Measurements from ENCODE around the gene FHL3.

Gene FHL3

DNA sequence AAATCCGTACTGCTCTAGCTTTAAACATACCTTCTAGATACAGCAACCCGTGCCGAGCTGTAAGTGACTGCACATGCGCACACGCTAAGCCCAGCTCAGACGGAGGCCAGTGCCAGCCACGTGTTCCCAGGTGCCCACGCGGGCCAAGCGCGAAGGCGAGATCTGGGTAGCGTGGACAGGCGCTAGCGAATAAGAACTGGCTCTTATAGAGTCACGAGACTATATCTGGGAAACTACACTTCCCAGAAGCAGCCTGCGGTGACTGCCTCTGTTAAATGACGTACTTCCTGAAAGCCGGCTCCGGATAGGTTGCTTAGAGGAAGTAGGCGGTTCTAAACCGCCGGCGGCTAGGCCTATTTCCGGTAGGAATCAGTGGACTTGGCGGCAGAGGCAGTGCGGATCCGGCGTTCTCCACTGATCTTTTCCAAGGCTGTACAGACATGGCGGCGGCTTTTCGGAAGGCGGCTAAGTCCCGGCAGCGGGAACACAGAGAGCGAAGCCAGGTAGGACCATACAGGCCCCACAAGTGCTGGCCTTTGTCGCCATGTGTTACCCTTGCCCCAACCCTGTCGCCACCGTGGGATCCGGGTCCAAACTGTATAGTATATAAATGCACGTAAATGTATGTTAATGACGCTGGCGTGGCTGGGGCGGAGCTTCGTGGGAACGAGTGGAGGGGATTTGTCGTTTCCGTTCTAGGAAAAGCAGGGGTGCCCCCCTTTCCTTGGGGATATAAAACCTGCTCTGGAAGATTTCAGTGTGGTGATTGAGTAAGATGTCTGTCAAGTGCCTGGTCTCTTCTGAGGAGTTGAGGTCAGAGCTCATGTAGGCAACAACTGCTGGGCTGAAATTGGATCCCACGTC lies 7.3 kb upstream of the FHL3 start, which contains the start of gene UTP11:
UTP11 (plus strand) TSS at position 372 of the 864 bp plus-strand sequence; CDS start at position 441, 69 bp downstream.
- peak; percentile 98 for DNase-seq

- DNase-seq = no peak
Observed at GRCh38 chr1:38009841-38010180, 4.5 kb upstream of the FHL3 start.

DNA sequence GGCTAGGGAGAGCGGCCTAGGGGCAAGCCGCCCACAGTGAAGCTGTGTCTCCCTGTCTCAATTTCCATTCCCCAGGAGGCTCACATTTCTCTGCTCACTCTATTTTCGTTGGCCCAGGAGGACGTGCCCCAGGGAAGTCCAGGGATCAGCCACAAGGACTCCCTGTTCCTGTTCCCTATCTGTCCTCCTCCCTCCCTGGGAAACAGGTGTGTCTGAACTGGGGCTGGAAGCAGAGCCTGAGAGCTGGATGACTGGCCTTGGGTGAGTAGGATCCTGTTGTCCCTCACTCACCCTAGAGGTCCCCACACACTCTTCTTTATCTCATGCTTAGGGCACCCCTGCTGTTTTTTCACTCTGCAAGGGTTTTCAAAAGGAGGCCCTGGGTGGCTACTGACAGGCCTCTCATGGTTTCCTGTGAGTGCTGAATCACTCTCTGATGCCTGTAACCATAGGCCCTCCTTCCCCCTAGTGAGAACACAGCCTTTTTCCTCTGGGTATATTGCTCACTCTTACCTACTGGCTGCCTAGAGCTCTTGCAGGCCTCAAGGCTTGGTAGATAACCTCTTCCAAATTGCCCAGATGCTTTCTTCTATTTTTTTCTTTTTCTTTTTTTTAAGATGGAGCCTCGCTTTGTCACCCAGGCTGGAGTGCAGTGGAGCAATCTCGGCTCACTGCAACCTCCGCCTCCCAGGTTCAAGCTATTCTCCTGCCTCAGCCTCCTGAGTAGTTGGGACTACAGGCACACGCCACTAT lies 4.0 kb upstream of the FHL3 start:
- DNase-seq = peak; percentile 45

DNA sequence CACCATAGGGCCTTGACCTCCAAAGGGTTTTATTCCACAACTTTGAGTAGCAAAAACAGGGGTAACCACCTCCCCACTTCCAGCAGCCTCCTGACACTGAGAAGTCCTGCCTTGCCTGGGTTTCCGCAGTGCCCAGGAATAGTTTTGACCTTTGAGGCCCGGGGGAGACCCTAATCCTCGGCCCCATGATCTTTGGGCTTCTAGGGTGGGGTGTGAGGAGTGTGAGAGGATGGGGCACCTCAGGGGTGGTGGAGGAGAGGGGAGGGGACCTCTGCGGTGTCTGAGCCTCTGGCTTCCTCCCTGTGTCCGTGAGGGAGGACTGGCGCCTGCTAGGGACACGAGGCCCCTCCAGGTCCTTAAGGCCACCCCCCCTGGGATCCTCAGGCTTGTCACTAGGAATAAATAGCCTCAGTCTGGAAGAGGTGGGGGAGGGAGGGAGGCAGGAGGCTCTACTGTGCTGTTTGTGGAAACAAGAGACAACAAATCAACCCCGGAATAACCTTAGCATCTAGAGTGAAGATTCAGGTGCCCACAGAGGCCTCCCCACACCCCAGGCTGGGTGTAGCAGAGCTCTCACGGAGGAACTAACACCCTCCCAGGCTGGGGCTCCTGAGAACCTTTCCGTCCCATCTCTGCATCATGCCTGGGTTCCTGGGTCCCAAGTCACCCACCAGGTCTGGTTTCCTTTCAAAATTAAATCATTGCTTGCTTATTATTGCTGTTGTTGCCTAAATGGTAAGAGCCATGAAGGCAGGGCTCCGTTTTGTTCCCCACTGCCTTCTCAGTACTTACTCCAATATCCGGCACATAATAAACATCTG lies 904 bp upstream of the FHL3 start:
- peak; percentile 49 for DNase-seq

- no peak for DNase-seq
Observed at GRCh38 chr1:38004284-38005108, 818 bp downstream of the FHL3 start.

- DNase-seq = peak; percentile 72
Observed at GRCh38 chr1:38003261-38004250, 1.8 kb downstream of the FHL3 start.

DNA sequence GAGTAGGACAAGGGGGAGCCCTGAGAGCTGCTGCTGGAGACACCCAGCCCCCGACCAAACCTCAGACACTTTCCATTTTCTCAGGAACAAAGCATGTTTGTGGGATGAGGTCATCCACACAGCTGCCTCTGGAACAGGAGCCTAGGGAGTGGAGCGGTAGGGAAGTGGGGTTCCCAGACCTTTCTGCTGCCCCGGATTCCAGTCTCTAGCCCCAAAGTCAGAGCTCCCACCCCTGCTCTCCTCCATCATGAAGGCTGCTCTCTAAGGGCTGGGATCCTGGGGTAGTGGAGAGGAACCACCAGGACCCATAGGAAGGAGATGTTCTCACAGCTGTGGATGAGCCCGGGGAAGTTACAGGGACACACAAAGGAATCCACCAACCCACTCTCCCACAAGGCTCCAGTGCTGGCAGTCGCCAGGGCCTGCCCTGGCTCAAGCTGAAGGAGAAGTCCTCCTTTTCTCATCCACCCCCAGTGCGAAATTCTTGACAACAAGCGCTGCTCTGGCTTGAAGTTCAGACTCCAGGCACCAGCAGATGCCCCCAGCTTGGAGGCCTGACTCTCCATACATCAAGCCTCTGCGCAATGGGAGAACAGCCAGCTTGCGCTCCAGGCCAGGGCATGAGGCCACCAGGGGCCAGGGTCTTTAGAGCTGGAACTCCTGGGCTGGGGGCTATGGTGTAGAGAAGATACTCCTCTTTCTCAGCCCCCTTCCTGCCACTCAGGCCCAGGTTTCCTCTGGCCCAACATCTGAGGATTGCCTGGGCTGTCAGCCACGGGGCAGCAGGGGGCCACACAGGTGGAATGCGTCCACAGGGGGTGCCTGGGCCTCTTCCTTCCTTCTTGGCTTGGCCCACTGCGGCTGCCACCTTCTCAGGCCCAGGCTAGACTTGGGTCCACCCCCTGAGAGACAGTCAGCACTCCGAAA lies 4.5 kb downstream of the FHL3 start:
- peak; percentile 88 for DNase-seq

DNA sequence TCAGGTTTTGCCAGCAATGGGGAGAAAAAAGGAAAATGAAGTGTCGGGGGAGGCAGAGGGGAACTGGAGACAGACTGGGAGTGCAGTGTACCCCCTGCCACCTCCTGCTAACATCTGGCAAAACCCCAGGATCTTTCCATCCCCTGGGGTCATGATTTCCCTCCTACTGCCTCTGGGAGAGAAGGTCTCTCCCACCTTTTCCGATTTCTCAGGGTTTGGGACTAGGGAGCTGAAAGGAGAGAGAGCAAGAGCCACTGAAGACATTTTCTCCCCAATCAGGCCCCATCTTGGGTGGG lies 5.1 kb downstream of the FHL3 start:
- DNase-seq = no peak

- peak; percentile 89 for DNase-seq
Observed at GRCh38 chr1:37999430-38000232, 5.7 kb downstream of the FHL3 start.

DNA sequence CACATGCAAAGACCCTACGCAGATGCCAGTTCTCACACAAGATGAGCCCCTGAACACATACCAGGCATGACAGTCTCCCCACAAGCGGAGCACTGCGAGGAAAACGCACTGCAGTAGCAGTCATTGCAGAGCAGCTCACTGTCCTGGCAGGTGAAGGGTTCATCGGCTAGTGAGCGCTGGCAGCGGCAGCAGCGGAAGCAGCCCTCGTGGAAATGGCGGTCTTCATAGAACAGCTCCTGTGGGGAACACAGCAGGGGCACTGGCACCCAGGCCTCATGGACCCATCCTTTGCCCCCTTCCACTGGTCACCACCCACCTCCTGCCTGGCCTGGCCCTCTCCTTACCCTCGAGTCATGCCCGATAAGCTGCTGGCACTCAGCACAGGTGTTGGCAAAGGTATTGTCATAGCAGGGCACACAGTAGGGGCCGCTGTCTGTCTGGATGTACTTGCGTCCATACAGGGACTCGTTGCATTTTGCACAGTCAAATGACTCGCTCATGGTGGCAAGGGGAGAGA lies 6.3 kb downstream of the FHL3 start:
- no peak for DNase-seq

- DNase-seq = no peak
Observed at GRCh38 chr1:37998089-37998808, 7.1 kb downstream of the FHL3 start.

DNA sequence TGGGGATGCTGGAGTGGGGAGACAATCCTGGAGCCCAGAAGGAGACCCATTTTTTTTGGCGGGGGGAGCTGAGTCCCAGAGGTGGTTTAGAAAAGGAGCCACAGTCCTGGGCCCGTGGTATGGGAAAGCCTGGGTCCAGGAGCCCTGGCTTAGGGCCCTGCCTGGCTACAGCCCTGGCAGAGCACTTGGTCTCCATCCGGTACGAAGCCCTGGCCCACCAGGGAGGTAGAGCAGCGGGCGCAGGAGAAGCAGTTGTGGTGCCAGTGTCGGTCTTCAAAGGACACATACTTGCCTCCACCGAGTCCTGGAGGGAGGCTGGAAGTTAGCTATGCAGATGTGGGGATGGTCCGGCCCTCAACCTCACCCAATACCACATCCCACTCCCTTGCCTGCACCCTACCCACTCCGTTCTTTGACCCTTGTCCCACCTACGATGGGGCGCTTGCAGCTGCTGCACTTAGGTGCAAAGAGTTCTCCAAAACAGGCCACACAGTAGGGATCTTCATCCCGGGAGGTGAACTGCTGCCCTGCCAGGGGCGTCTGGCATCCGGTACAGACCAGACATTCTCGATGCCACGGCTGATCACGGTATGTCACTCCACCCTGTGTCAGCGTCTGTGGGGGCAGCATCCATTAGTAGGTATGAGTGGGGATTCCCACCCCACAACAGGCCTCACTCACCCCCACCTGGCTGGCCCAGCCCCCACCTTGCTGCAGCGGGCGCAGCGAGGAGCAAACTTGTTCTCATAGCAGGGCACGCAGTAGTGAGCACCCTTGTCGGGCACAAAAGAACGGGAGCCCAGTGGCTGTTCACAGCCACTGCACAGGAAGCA lies 7.8 kb downstream of the FHL3 start:
- no peak for DNase-seq

DNA sequence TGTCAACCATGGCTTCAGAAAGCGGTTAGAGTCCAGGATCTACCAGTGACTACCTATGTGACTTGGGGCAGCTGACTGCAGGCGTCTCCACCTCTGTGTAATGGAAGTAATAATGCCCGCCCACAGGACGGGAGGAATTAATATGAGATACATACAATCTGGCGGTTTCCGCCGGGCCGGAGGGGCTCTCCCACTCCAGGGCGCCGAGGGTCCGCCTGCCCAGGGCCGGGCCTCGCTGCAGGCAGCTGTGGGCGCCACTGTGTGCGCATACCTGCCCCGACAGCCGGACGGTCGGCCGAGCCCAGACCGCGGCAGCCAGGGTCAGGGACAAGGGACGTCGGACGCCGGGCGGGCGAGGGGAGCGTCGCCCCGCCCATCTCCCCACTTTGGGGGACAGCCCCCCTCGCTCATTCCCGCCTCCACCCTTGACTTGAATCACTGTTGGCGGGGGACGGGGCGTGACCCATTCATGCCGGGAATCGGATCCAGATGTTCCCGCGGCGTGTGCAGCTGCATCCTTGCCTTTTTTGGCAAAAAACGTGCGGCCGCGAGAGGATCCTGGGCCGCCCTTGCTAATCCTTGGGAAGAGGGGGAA lies 9.5 kb downstream of the FHL3 start:
- peak; percentile 97 for DNase-seq

DNA sequence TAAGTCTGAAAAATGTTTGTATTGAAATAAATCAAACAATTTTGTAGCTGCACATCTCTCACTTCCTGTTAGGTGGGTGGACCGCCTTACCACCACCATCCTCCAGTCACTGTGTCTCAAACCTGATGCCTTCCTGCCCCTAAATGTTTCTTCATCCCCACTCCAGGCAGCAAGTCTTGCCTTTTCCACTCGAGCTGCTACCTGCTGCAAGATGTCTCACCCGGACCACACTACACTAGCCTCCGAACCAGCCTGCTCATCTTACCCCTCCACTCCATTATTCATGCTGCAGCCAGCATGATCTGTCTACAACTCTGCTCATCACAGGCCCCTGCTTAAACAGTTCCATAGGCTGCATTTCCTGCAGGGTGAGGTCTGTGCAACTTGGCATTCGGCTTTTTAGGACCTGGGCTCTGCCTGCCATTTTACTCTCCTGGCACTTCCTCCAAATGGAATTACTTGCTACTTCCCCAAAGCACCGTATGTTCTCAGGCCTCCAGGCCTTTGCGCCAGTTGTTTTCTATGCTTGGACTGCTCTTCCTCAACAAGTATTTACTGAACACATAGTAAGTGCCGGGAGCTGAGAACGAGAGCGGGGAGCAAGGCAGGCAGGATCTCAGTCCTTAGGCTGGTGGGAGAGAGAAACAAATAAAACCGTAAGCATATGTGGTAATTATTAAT lies 10.3 kb downstream of the FHL3 start:
- no peak for DNase-seq

GRCh38 chr1:37989361-37989930 lies 15.9 kb downstream of the FHL3 start:
- DNase-seq = peak; percentile 47

DNA sequence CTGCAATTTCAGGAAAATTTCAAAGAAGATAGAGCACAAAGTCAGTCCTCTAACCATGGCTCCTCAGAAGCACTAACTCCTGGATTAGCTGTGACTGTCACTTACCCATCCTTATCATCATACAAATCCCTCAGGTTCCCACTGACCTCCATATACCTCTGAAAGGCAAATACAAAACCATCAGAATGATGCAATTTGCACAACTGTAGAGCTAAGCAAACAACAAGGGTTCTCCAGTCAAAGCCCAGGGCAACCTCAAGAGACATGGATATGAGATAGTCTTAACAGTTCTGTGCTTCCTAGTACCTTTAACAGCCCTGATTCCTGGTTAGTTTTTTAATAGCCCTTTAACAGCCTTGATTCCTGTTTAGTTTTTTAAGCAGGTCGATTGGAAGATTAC lies 17.6 kb downstream of the FHL3 start:
- DNase-seq = no peak
